Thoracic aorta (tissue), 2 donors: Measurements from ENCODE around the gene OPRD1. TPM values are rescaled to one million over a fixed set of nuclear protein-coding genes. Genes with fewer than 3 reads are reported as not detected.
"Not testable (repeated sequence)": the region's sequence is repeated elsewhere in the genome, so short reads cannot be mapped to it uniquely, and the experiment has no call there.

Experiments used
- ATAC-seq: fragments of 150-250 bp; one replicate; pipeline ENCODE4 v1.8.0; 2017; ENCODE audit warnings: low read depth; ENCODE audit not compliant: insufficient number of reproducible peaks, low FRiP score
- DNase-seq: peaks from one replicate; pipeline ENCODE4 v3.0.0-alpha.2; 2020; ENCODE audit warnings: low spot score
- H3K27ac ChIP-seq, 2 donors: fragments of 200-600 bp; sonication (generic); 1 replicate in 1 of 2; 2 replicates in 1 of 2; pipeline ENCODE4 v1.5.1; 2016; ENCODE audit warnings: mild to moderate bottlenecking in 2 of 2, moderate library complexity in 2 of 2
- H3K27me3 ChIP-seq: fragments of 200-600 bp; sonication (generic); replicated peaks from 2 replicates; pipeline ENCODE4 v1.6.0; 2016; ENCODE audit warnings: mild to moderate bottlenecking; ENCODE audit not compliant: insufficient read depth
- H3K36me3 ChIP-seq: fragments of 200-600 bp; sonication (generic); one replicate; pipeline ENCODE4 v1.5.1; 2016
- H3K4me1 ChIP-seq, 2 donors: fragments of 200-600 bp; sonication (generic); 1 replicate in 1 of 2; 2 replicates in 1 of 2; pipeline versions ENCODE4 v1.5.1 to v1.6.0; 2016; ENCODE audit warnings: low read depth in 2 of 2, mild to moderate bottlenecking in 1 of 2; ENCODE audit not compliant: control insufficient read depth in 1 of 2
- H3K4me3 ChIP-seq: fragments of 200-600 bp; sonication (generic); 2 replicates; pipeline ENCODE4 v1.5.1; 2016; ENCODE audit warnings: mild to moderate bottlenecking
- H3K9me3 ChIP-seq: fragments of 200-600 bp; sonication (generic); 2 replicates; pipeline ENCODE4 v1.5.1; 2016
- total RNA-seq, 2 donors: library from RNA; depleted of rRNA; stranded (reverse); fragments of >200 nt; gene quantifications; one replicate each; pipeline versions ENCODE4 v1.1.0 to v1.2.3, GENCODE V29; 2016
- TF ChIP-seq, protein P1 (sequence below): fragments of 200-600 bp; sonication (generic); IDR thresholded peaks from one replicate; pipeline ENCODE4 v1.5.1; 2019; ENCODE audit warnings: antibody characterized with exemption

Gene OPRD1
- total RNA-seq, 2 donors from 2014 or later: not detected

DNA sequence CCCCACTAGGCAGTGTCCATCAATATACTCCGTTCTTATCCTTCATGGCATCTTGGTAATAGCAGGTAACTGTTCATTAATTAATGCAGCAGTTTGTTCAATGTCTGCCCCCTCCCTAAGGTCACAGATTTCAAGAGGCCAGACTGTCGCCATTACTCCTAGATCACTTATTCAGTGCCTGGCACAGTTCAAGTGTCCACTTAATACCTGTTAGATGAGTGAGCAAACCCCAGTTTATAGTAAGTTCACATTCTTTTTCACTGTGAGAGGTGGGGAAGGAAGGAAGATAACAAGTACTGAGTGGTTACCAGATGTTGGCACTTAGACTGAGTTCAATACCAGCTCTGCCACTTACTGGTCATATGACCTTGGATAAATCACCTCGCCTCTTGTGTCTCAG is 36.4 kb downstream of the OPRD1 start:
- Histone ChIP-seq H3K36me3 (no peaks in the 10 kb centered on the region), H3K4me3 (no peak overlapping the region), H3K9me3 (no peaks in the 10 kb centered on the region), H3K27me3 (no peaks in the 10 kb centered on the region), H3K27ac (no peak overlapping the region), H3K4me1 (no peaks in the 10 kb centered on the region)
- no peak for ATAC-seq
- DNase-seq: no peak
- TF ChIP-seq, protein P1, sequence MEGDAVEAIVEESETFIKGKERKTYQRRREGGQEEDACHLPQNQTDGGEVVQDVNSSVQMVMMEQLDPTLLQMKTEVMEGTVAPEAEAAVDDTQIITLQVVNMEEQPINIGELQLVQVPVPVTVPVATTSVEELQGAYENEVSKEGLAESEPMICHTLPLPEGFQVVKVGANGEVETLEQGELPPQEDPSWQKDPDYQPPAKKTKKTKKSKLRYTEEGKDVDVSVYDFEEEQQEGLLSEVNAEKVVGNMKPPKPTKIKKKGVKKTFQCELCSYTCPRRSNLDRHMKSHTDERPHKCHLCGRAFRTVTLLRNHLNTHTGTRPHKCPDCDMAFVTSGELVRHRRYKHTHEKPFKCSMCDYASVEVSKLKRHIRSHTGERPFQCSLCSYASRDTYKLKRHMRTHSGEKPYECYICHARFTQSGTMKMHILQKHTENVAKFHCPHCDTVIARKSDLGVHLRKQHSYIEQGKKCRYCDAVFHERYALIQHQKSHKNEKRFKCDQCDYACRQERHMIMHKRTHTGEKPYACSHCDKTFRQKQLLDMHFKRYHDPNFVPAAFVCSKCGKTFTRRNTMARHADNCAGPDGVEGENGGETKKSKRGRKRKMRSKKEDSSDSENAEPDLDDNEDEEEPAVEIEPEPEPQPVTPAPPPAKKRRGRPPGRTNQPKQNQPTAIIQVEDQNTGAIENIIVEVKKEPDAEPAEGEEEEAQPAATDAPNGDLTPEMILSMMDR: no peak

DNA sequence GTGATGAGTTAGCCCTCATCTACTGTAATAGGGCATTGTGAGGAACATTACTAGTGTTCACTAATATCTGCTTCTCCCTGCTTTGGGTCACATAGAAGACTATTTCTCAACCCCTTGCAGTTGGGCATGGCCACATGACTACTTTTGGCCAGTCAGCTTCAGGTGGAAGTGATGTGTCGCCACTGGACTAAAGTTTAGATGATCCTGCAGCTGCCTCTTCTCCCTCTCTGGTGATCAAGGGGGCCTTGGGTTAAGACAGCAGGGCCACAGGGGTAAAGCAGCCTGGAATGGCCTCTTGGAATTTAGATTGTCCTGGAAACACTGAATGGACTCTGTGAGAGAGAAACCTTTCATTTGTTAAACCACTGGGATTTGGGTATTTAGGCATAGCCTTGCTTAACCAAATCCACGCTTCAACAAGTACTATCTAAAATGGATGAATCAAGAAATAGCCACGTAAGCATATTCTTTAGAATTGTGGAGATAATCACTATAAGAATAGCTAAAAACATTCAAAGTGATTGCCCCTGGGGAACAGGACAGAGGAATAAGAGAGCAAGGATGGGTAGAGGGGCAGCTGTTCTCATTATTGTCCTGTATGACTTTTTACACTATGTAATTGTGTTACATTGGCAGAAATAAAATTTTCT is 41.2 kb downstream of the OPRD1 start:
- Histone ChIP-seq H3K4me3 (no peak overlapping the region), H3K4me1 (no peaks in the 10 kb centered on the region), H3K9me3 (no peaks in the 10 kb centered on the region), H3K27me3 (no peaks in the 10 kb centered on the region), H3K36me3 (no peaks in the 10 kb centered on the region), H3K27ac (no peak overlapping the region)
- ATAC-seq: no peak
- TF ChIP-seq, protein P1: no peak
- DNase-seq: no peak

DNA sequence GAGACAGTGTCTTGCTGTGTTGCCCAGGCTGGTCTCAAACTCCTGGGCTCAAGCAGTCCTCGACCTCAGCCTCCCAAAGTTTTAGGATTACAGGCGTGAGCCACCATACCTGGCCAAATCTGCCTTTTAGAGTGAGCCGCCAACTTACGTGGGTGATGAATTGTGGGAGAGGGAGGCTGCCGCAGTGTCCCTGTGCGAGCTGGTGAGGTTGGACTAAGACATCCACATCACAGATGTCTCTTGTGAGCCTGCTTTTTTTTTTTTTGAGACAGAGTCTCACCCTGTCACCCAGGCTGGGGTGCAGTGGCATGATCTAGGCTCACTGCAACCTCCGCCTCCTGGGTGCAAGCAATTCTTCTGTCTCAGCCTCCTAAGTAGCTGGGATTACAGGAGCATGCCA is 42.4 kb downstream of the OPRD1 start:
- not testable (repeated sequence) for H3K4me3 ChIP-seq, H3K27ac ChIP-seq, H3K36me3 ChIP-seq, DNase-seq, H3K9me3 ChIP-seq, H3K27me3 ChIP-seq, ATAC-seq, H3K4me1 ChIP-seq

DNA sequence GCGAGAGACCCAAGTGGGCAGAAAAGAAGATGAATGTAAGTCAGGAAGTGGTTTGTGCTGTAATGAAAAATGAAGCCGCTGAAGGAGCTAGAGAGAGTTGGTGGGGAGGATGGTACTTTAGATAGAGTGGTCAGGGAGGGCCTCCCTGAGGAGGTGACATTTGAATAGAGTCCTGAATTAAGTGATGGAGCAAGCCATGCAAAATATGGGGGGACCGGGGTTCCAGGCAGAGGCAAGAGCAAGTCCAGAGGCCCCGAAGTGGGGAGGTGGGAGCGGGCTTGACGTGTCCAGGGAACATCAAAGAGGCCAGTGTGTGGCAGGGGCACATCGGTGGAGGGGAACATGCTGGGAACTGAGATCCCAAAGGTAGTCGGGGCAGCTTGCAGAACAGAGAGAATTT is 43.1 kb downstream of the OPRD1 start:
- H3K27ac ChIP-seq: no peak overlapping the region
- no peaks in the 10 kb centered on the region for H3K4me1 ChIP-seq
- no peak overlapping the region for H3K4me3 ChIP-seq
- TF ChIP-seq, protein P1: no peak
- no peaks in the 10 kb centered on the region for H3K9me3 ChIP-seq
- no peaks in the 10 kb centered on the region for H3K36me3 ChIP-seq
- H3K27me3 ChIP-seq: no peaks in the 10 kb centered on the region
- DNase-seq (no peak), ATAC-seq (no peak)

DNA sequence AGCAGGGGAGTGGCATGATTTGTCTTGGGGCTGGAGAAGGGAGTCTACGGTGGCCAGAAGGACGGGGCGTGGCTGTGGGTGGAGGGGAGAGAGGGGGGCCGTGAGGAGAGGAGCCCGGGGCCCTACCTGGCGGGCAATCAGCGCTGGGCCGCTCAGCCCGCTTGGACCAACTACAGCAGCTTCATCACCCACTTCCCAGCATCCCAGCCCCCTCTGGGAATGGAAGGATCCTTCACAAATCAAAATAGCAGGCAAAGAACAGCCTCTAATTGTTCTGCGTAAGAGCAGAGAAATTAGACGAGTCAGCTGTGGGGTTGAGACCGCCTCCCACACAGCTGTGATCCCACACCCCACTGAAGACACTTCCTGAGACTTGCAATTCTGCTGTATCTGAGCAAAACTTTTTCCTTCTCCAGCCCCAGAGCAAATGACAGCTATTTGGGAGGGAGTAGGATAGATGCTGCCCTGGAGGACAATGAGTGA is 43.5 kb downstream of the OPRD1 start:
- Histone ChIP-seq H3K27me3 (no peaks in the 10 kb centered on the region), H3K36me3 (no peaks in the 10 kb centered on the region), H3K9me3 (no peaks in the 10 kb centered on the region), H3K4me3 (no peak overlapping the region), H3K4me1 (no peaks in the 10 kb centered on the region), H3K27ac (no peak overlapping the region)
- TF ChIP-seq, protein P1: no peak
- DNase-seq (no peak), ATAC-seq (no peak)

DNA sequence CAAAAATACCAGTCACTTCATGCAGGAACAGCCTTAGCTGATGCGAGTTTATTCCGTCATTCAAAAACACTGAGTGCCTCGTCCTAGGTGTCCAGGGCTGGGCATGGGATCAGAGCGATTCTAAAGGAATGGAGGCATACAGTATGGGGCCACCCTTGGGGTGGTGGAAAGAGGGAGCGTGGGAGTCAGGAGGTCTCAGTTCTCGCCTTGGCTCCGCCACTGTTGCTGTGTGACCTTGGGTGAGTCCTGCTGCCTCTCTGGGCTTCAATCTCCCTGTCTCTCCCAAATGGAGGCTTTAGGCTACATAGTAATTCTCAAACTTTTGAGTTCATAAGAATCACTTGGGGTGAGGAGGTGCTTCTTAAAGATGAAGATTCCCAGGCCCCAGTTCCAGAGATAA is 44.0 kb downstream of the OPRD1 start:
- no peak overlapping the region for H3K4me3 ChIP-seq
- no peak for DNase-seq
- ATAC-seq: no peak

More for the DNA sequence above, 44.0 kb downstream of the OPRD1 start:
- no peaks in the 10 kb centered on the region for H3K36me3 ChIP-seq
- no peaks in the 10 kb centered on the region for H3K27me3 ChIP-seq
- no peaks in the 10 kb centered on the region for H3K9me3 ChIP-seq
- TF ChIP-seq, protein P1: no peak
- no peak overlapping the region for H3K27ac ChIP-seq
- H3K4me1 ChIP-seq: no peaks in the 10 kb centered on the region
